Measurements from ENCODE around the gene PPM1K.
A peak's percentile ranks its signal among the peaks of the same experiment; 100 is the strongest.

PPM1K gene

DNA sequence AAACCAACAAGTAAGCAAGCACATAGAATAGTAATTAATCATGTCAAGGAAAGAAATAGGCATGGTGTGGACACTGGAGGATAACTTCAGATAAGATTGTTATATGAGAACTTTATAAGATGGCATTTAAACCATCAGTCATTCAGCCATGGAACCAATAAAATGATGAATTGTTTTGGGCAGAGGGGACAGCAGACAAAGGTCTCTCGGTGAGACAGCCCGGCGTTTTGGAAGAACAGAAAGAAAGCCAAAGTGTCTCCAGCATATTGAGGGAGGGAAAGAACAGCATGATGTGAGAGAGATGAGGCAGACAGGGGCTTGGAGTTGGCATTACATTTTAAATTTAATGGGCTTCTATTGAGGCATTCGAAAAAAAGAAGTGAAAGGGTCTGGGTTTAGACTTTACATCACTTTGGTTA is 883 bp upstream of the PPM1K start:
- H2AFZ ChIP-seq (ENCODE audit: low read length) = peak overlapping the region; percentile 29; the same call in 1 of the 2 replicates
- peak overlapping the region; percentile 67 for H3K4me3 ChIP-seq (ENCODE audit: low read depth, low read length, poor library complexity, severe bottlenecking)
- peak overlapping the region; percentile 80 for H3K4me2 ChIP-seq (ENCODE audit: low read length)
- peaks cover 54% of the 10 kb centered on the region for H3K4me1 ChIP-seq (ENCODE audit: insufficient read depth, low read length, severe bottlenecking)
- H3K9me2 ChIP-seq (ENCODE audit: low read depth, low read length) = no peaks in the 10 kb centered on the region
- H3F3A ChIP-seq (ENCODE audit: insufficient read depth, low read length) = no peaks in the 10 kb centered on the region
- H3K36me3 ChIP-seq (ENCODE audit: insufficient read depth, low read length) = no peaks in the 10 kb centered on the region; the same call in 1 of the 2 replicates
- H3K9me3 ChIP-seq (ENCODE audit: low read length) = no peaks in the 10 kb centered on the region
- TF ChIP-seq EZH2 (IDR thresholded peaks at IDR 0.05; ENCODE audit: borderline replicate concordance, low read length) = no peak
- TF ChIP-seq, protein P1, sequence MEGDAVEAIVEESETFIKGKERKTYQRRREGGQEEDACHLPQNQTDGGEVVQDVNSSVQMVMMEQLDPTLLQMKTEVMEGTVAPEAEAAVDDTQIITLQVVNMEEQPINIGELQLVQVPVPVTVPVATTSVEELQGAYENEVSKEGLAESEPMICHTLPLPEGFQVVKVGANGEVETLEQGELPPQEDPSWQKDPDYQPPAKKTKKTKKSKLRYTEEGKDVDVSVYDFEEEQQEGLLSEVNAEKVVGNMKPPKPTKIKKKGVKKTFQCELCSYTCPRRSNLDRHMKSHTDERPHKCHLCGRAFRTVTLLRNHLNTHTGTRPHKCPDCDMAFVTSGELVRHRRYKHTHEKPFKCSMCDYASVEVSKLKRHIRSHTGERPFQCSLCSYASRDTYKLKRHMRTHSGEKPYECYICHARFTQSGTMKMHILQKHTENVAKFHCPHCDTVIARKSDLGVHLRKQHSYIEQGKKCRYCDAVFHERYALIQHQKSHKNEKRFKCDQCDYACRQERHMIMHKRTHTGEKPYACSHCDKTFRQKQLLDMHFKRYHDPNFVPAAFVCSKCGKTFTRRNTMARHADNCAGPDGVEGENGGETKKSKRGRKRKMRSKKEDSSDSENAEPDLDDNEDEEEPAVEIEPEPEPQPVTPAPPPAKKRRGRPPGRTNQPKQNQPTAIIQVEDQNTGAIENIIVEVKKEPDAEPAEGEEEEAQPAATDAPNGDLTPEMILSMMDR (IDR thresholded peaks at IDR 0.05; ENCODE audit: low read length) = no peak
- H3K27me3 ChIP-seq (ENCODE audit: insufficient read depth, low read length) = no peaks in the 10 kb centered on the region
- peak overlapping the region; percentile 58 for H3K9ac ChIP-seq (ENCODE audit: low read length)
- peaks cover 27% of the 10 kb centered on the region for H3K79me2 ChIP-seq (ENCODE audit: insufficient read depth, low read length)
- no peaks in the 10 kb centered on the region for H4K20me1 ChIP-seq (ENCODE audit: insufficient read depth, low read length)
- H3K27ac ChIP-seq (ENCODE audit: low read depth, low read length, poor library complexity, severe bottlenecking) = peak overlapping the region; percentile 65

DNA sequence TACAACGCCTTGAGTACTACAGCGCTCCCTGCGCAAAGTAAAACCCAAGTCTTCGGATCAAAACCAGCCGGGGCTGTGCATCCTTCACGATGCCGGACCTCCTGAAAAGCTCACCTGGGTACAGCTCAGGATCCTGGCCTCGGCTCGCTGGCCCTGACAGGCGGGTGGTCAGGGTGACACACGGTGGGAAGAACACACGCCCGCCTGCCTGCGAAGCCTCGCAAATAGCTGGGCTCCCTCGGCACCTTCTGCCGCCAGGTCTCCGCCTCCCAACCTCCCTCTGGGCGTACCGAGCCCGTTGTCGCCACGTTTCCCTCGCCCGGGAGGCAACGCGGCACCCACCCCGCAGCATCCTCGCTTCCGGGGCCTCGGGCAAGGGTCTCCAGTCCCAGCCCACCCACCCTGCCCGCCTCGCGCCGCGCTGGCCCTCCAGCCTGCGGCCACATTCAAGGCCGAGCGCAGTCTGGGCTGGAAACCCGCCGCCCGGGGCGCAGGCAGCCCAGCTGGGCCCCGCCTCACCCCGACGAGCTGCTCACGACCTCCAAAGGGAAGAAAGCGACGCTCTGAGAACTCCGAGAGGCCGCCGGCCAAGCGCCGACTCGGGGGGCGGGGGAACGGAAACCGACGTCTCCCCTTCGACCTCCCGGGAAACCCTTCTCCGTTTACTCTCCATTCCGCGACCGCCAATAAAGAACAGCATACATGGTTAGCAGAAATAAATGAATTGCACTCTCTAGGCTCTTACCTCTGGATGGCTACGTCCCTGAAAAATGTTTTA is 511 bp downstream of the PPM1K start:
- TF ChIP-seq, protein P1 (IDR thresholded peaks at IDR 0.05; ENCODE audit: low read length) = no peak
- TF ChIP-seq EZH2 (IDR thresholded peaks at IDR 0.05; ENCODE audit: borderline replicate concordance, low read length) = no peak
- no peaks in the 10 kb centered on the region for H3F3A ChIP-seq (ENCODE audit: insufficient read depth, low read length)
- H2AFZ ChIP-seq (ENCODE audit: low read length) = no peak overlapping the region
- peak overlapping the region; percentile 92 for H3K4me2 ChIP-seq (ENCODE audit: low read length)
- H3K36me3 ChIP-seq (ENCODE audit: insufficient read depth, low read length) = no peaks in the 10 kb centered on the region; the same call in 1 of the 2 replicates
- H3K9me3 ChIP-seq (ENCODE audit: low read length) = no peaks in the 10 kb centered on the region
- no peaks in the 10 kb centered on the region for H4K20me1 ChIP-seq (ENCODE audit: insufficient read depth, low read length)
- peak overlapping the region; percentile 98 for H3K27ac ChIP-seq (ENCODE audit: low read depth, low read length, poor library complexity, severe bottlenecking)
- peak overlapping the region; percentile 73 for H3K9ac ChIP-seq (ENCODE audit: low read length)
- peaks cover 41% of the 10 kb centered on the region for H3K79me2 ChIP-seq (ENCODE audit: insufficient read depth, low read length)
- no peaks in the 10 kb centered on the region for H3K27me3 ChIP-seq (ENCODE audit: insufficient read depth, low read length)
- H3K4me1 ChIP-seq (ENCODE audit: insufficient read depth, low read length, severe bottlenecking) = peaks cover 68% of the 10 kb centered on the region
- no peaks in the 10 kb centered on the region for H3K9me2 ChIP-seq (ENCODE audit: low read depth, low read length)
- H3K4me3 ChIP-seq (ENCODE audit: low read depth, low read length, poor library complexity, severe bottlenecking) = peak overlapping the region; percentile 67

DNA sequence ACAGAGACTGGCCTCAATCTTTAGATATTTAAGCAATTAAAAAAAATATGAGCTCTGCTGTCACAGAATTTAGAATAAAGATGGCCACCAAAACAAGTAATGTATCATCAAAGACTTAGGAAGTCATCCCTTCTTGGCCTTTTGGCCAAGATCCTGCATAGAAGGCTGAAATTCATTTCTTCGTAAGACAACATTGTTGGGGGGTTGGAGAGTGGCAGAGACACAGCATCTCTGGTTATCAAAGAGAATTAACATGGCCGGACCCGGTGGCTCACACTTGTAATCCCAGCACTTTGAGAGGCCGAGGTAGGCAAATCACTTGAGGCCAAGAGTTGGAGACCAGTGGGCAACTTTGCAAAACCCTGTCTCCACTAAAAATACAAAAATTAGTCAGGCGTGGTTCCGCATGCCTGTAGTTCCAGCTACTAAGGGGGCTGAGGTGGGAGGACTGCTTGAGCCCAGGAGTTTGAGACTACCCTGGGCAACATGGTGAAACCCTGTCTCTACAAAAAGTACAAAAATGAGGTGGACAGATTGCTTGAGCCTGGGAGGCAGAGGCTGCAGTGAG is 4.0 kb downstream of the PPM1K start:
- Histone ChIP-seq H3K79me2 (ENCODE audit: insufficient read depth, low read length) (peaks cover 63% of the 10 kb centered on the region), H3F3A (ENCODE audit: insufficient read depth, low read length) (no peaks in the 10 kb centered on the region), H3K36me3 (ENCODE audit: insufficient read depth, low read length) (peaks cover 33% of the 10 kb centered on the region), H3K27ac (ENCODE audit: low read depth, low read length, poor library complexity, severe bottlenecking) (peak overlapping the region; percentile 98), H3K9me2 (ENCODE audit: low read depth, low read length) (no peaks in the 10 kb centered on the region), H3K4me1 (ENCODE audit: insufficient read depth, low read length, severe bottlenecking) (peaks cover 86% of the 10 kb centered on the region), H4K20me1 (ENCODE audit: insufficient read depth, low read length) (no peaks in the 10 kb centered on the region), H2AFZ (ENCODE audit: low read length) (no peak overlapping the region), H3K9ac (ENCODE audit: low read length) (peak overlapping the region; percentile 73; the same call in 1 of the 2 replicates), H3K9me3 (ENCODE audit: low read length) (no peaks in the 10 kb centered on the region), H3K4me3 (ENCODE audit: low read depth, low read length, poor library complexity, severe bottlenecking) (peak overlapping the region; percentile 67), H3K27me3 (ENCODE audit: insufficient read depth, low read length) (no peaks in the 10 kb centered on the region), H3K4me2 (ENCODE audit: low read length) (peak overlapping the region; percentile 92)
- TF ChIP-seq, protein P1 (IDR thresholded peaks at IDR 0.05; ENCODE audit: low read length) = no peak
- no peak for TF ChIP-seq EZH2 (IDR thresholded peaks at IDR 0.05; ENCODE audit: borderline replicate concordance, low read length)
